ENCODE results near the gene TNNT2. TPM values are rescaled to one million over a fixed set of nuclear protein-coding genes. Genes with fewer than 3 reads are reported as not detected.

The TNNT2 gene
- polyA plus RNA-seq (ENCODE audit: insufficient read depth in 1 of 5, insufficient read length in 5 of 5, low replicate concordance in 1 of 5) = 10 to 100 TPM in 1 of 5 donors, 1 to 10 TPM in 4; 2.9 to 40.9 (median 4.8) TPM
- long read RNA-seq, donor 1 = 0 reads
- long read RNA-seq, donor 2 = 0 reads
- long read RNA-seq, donor 3 = 0 reads
- long read RNA-seq, donor 4 = 0 reads
- long read RNA-seq, donor 5 = 0 reads
- long read RNA-seq, donor 6 = 0 reads
- long read RNA-seq, donor 7 = 0 reads
- long read RNA-seq, donor 8 = 0 reads

DNA sequence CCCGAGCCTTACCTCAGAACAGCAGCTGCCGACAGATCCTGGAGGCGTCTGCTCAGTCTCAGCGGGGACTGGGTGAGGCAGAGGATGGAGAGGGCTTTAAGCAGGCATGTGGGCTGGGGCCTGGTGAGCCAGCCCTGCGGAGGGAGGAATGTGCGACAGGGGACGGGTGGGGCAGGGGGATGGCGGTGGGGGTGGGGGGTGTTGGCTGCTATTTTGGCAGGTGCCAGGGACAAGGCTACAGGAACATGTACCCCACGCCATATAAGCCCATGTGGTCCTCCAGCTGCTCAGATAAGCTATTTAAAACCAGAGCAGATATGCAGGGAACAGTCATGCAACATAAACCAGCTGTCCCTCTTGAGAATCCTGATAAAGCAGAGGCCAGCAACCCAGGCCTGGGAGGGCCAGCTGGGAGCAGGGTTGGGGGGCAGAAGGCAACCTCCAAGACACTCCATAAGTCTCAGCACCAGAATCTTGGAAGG lies at the start of gene TNNT2:
Gene TNNT2, minus strand, starts transcription at position 70 of the 482 bp plus-strand sequence. CDS start 4,426 bp downstream, outside the sequence.
- peak in 1 of 2 donors; percentile 36 for DNase-seq

GRCh38 chr1:201426479-201427310 lies 49.2 kb upstream of the TNNT2 start:
- no peak for DNase-seq

GRCh38 chr1:201424146-201424545 lies 46.7 kb upstream of the TNNT2 start:
- no peak for DNase-seq

GRCh38 chr1:201423655-201424054 lies 46.2 kb upstream of the TNNT2 start:
- DNase-seq = no peak

GRCh38 chr1:201422436-201423030 lies 45.1 kb upstream of the TNNT2 start:
- DNase-seq = no peak

DNA sequence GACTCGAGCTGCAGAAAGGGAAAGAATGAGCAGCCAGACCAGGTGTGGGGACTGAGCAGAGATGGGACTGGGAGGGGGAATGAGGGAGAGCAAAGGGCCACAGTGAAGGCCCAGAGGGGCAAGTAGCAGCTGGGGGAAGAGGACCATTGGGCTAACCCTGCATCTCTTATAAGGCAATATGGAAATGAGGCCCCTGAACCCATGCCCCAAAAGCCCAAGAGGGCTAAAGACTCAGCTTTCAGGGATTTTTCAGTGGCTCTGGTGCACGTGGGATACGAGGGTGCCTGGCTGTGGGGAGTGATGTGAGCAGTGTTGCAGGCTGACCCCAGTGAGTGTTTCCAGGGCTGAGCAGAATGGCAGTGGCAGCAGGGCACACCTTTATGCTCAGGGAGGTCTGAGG lies 44.5 kb upstream of the TNNT2 start:
- DNase-seq = no peak

DNA sequence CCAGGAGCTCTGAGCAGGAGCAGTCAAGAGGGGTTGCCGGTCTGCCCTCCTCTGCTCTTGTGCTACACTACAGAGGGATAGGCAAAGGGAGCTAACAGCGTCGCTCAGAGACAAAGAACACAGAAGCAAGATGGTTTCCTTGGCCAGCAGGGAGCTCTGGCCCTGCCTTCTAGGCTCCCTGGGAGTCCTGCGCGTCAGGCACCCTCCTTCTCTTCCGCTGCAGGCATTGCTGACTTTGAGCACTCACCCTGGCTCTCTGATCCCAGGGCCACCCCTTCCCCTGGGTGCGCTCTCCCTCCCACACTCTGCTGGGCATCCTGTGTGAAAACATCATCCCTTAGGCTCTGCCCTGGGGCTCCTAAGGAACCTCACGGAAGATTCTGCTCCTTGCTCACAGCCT lies 43.6 kb upstream of the TNNT2 start:
- no peak for DNase-seq

DNA sequence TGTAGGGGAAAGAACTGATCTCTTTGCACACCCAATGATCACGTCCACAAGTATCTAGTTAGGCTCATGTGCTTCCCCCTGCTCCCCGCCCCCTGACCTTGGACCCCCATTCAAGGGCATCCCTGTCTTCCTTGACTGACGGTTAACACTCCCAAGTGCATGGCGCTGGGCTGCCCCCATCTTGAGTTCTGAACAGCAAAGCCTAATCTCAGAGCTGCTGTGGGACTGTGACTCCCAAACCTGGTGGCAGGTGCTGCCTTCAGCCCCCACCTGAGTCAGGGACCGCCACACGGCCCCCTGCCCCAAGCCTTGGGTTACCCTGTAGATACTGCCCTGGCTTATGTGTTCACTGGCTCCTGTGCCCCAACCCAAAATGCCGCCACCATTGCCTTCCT lies 43.1 kb upstream of the TNNT2 start:
- no peak for DNase-seq

DNA sequence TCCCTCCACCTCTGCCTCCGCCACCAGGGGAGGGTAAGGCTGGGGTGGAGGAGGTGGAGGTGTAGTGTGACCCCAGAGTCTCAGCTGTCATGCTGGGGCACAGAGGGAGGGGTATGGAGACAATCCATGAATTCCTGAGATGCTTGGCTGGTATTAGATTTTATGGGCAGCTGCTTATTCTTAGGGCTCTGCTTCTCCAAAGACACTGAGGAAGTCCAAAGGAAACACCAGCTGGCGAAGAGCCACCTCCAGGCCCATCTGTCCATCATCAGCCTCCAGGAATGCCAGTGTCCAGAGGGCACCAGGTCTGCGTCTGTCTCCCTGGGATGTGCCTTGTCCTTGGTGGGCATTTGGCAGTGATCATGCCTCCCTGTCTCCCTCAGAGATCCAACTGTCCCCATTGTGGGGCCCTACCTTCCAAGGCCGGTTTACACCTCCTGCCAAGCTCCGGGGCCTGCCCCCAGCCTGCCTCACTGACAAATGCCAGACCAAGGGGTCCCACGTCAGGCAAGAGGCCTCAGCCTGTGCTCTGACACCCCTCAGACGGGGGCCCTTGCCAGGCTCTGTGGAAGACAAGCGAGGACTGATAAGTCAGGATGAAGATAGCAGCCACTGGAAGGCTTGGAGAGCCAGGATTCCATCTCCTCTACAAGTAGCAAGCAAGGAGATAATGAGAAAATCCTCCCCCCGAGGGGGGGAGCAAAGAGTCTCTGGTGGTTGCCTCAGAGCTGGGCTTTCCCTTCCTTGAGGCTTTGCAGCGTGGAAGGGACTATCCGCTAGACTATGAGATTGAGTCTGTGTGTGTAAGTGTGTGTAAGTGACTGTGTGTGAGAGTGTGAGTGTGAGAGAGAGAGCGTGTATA lies 42.5 kb upstream of the TNNT2 start:
- no peak for DNase-seq

DNA sequence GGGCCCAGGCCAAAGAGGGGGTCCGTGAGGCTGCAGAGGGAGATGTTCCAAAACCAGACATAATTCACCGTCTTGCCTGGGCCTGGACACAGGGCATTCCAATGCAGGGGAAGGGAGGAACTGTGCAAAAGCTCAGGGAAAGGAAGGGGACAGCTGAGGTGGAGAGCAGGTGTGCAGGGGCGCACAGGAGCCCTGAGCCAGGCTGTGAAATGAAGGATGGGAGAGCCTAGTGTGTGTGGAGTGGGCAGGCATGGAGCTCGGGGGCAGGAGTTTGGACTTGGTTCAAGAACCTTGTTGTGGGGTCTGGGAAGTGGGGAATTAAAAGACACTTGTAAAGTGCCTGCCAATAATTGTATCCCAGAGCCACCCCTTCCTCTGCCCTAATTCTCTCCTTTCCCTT lies 41.8 kb upstream of the TNNT2 start:
- DNase-seq = no peak

- DNase-seq = no peak
These were observed 41.0 kb upstream of the TNNT2 start for GRCh38 chr1:201418461-201418860.

GRCh38 chr1:201414051-201414738 lies 36.7 kb upstream of the TNNT2 start:
- no peak for DNase-seq

GRCh38 chr1:201411292-201411691 lies 33.8 kb upstream of the TNNT2 start:
- no peak for DNase-seq

- no peak for DNase-seq
These were observed 32.0 kb upstream of the TNNT2 start for GRCh38 chr1:201409440-201409839.

DNA sequence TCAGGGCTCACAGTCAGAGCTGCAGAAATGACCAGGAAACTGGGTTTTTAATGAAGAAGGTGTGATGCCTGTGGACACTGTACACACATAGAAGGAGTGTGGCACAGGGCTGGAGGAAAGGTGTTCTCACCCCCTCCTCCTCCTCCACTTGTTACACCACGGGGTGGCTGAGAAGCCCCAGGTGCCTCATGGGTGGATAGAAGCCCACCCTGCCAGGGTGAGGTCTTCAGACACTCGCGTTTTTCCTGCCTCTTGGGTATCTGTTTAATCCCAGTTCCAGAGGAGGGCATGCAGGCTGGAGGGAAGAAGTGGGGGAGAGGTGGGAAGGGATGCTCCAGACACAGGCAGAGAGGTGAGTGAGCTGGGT lies 31.3 kb upstream of the TNNT2 start:
- no peak for DNase-seq

GRCh38 chr1:201408176-201408833 lies 30.8 kb upstream of the TNNT2 start:
- DNase-seq = peak; percentile 47 to 64

DNA sequence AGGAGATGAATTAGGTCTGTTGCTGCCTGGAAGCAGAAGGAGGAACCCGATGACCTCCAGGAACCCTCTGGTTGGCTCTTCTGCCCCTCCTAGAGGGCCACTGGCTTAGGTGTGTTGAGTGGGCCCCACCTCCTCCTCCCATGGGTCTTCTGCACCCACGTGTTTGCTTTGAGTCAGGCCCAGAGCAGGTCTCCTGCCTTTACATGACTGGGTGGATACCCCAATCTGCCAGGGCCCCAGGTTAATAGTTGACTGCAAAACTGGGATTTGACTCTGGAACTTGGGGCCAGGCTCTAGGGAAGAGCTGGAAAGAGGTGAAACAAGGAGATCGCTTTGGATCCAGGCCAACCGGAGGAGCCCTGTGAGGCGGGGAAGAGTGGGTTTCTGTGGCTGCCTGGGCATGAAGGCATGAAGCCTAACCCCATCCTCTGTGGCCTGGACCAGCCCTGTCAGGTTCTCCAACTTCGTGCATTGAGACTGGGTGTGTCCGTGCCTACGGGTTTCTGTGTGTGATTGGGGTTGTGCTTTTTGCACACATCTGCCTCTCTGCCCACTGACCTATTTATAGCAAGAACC lies 29.4 kb upstream of the TNNT2 start:
- no peak for DNase-seq

DNA sequence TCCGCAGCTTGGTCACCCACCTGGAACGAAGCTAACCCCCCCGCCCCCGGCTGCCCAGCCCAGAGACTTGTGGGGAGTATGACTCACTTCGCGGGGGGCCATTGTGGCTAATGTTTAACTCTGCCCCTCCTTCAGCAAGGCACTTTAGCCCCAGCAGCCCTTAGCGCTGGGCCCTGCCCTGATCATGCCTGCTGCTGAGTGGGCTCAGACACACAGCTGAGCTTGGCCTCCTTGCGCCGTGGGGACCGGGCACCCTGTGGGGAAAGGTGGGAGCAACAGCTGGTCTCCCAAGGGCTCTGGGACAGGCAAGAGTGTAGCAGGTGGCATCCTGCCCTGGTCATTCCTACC lies 28.0 kb upstream of the TNNT2 start:
- no peak for DNase-seq

DNA sequence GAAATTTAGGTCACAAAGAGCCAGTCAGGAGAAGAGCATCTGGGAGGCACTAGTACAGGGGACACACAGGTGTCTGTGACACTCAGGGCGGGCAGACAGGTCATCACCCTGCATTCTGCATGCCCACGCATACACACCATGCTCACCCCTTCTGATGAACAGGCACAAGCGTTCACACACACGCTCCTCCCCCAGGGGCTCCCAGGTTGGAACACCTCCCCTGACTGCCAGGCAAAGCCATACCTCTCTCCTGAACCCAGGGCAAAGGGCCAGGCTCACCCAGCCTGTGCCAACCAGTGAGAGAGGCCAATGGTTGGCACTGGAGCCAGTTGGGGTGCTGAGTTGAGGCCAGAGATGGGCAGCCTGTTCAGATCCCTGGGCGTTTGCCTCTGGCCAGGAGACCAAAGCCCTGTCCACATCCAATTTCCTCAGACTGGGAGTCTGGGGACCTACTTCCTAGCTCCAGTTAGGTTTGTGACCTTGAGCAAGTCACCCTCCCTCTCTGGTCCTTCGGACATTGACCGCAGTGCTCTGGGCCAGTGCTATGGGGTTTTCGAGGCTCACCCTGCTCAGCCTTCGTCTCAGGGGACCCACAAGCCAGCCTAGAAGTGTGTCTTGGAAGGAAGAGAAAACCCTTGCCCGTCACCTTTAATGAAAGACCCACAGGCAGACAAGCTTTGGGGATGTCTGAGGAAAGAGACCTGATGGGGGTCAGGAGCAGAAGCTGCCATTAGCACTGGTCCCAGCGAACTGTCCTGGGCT lies 27.4 kb upstream of the TNNT2 start:
- no peak for DNase-seq

DNA sequence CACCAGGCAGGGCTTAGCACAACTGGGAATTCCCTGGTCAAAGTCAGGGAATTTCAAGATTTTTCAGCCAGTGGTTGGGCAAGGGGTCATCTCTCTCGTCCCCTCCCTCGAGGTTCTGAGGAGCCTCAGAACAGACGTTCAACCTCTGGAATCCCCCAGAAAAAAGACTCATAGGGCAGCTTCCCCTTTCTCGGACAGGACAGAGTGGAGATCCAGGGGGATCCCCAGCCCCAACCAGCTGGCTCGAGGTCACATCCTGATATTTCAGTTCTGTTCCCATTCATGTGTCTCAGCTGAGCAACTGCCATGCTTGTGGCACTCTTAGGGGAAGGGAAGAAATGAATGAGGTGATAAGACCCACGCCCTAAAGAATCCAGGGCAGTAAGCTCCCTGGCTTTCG lies 26.6 kb upstream of the TNNT2 start:
- DNase-seq = no peak
